DND-41 (cell line): Measurements from ENCODE around the gene PTPRD.

Experiments
- EZH2 ChIP-seq: IDR thresholded peaks from 3 replicates; pipeline ENCODE4 v1.6.1; 2012; ENCODE audit warnings: borderline replicate concordance, low read depth, mild to moderate bottlenecking, moderate library complexity, low read length, inconsistent platforms; ENCODE audit not compliant: severe bottlenecking
- TF ChIP-seq, protein P1 (sequence below): IDR thresholded peaks from 2 replicates; pipeline ENCODE4 v1.5.1; 2012; ENCODE audit warnings: borderline replicate concordance, low read length, moderate library complexity, mild to moderate bottlenecking; ENCODE audit not compliant: poor library complexity, severe bottlenecking; ENCODE audit errors: extremely low read depth

DNA sequence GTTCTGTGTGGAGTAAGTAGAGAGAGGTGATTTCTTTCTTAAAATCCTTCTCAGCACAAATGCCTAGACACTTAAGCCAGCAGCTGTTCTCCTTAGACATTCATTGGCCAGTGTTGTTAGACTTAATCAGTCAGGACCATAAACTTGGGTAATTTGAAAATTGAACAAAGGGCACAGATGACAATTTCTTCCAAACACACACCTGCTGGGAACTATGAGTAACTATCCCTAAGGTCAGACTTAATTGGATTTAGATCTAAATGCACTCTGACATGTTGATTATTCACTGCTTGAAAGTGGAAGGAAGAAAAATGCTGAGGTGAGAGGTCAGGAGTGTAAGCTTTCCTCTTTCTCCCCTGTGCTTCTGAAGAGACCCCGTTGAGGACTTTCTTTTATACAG lies 1729.5 kb downstream of the PTPRD start:
- TF ChIP-seq, protein P1, sequence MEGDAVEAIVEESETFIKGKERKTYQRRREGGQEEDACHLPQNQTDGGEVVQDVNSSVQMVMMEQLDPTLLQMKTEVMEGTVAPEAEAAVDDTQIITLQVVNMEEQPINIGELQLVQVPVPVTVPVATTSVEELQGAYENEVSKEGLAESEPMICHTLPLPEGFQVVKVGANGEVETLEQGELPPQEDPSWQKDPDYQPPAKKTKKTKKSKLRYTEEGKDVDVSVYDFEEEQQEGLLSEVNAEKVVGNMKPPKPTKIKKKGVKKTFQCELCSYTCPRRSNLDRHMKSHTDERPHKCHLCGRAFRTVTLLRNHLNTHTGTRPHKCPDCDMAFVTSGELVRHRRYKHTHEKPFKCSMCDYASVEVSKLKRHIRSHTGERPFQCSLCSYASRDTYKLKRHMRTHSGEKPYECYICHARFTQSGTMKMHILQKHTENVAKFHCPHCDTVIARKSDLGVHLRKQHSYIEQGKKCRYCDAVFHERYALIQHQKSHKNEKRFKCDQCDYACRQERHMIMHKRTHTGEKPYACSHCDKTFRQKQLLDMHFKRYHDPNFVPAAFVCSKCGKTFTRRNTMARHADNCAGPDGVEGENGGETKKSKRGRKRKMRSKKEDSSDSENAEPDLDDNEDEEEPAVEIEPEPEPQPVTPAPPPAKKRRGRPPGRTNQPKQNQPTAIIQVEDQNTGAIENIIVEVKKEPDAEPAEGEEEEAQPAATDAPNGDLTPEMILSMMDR: no peak
- TF ChIP-seq EZH2: no peak
